Uterus (tissue), 4 donors: Measurements from ENCODE around the gene ZNRF2. TPM values are rescaled to one million over a fixed set of nuclear protein-coding genes. Genes with fewer than 3 reads are reported as not detected.

ENCODE experiments used
- DNase-seq, 2 donors: peaks; one replicate each; pipeline ENCODE4 v3.0.0-alpha.2; 2019 to 2020
- H3K27ac ChIP-seq, 2 donors: fragments of 200-600 bp; sonication (generic); 1 replicate in 1 of 2; 2 replicates in 1 of 2; pipeline ENCODE4 v1.5.1; 2016 to 2018
- H3K27me3 ChIP-seq, 2 donors: fragments of 200-600 bp; sonication (generic); one replicate each; pipeline ENCODE4 v1.5.1; 2018 to 2019; ENCODE audit warnings: control low read depth in 1 of 2
- H3K36me3 ChIP-seq, 2 donors: fragments of 200-600 bp; sonication (generic); one replicate each; pipeline ENCODE4 v1.5.1; 2019; ENCODE audit warnings: control low read depth in 1 of 2
- H3K4me1 ChIP-seq, 2 donors: fragments of 200-600 bp; sonication (generic); one replicate each; pipeline ENCODE4 v1.5.1; 2018 to 2019; ENCODE audit warnings: control low read depth in 1 of 2
- H3K4me3 ChIP-seq, 2 donors: fragments of 200-600 bp; sonication (generic); 1 replicate in 1 of 2; 2 replicates in 1 of 2; pipeline ENCODE4 v1.5.1; 2018 to 2019; ENCODE audit warnings: mild to moderate bottlenecking in 1 of 2
- H3K9me3 ChIP-seq, 2 donors: fragments of 200-600 bp; sonication (generic); one replicate each; pipeline ENCODE4 v1.5.1; 2019; ENCODE audit warnings: control low read depth in 1 of 2
- POLR2A ChIP-seq, 2 donors: fragments of 450-650 bp; IDR thresholded peaks; one replicate each; pipeline ENCODE4 v1.6.1; 2016; ENCODE audit warnings: antibody characterized with exemption in 2 of 2, mild to moderate bottlenecking in 1 of 2, moderate library complexity in 1 of 2
- intact Hi-C: fragments of 100-400 bp; cut with DNase I; formaldehyde crosslinking; loops from one replicate; pipeline ENCODE4 v1.15.1; 2023; ENCODE audit warnings: low total_unique reads
- total RNA-seq, 4 donors: library from RNA; depleted of rRNA in 3 of 4; stranded (reverse); fragments of >200 nt in 3 of 4; gene quantifications; one replicate each; pipeline versions ENCODE4 v1.1.0 to v1.2.4, GENCODE V29; 2014 to 2023
- TF ChIP-seq, protein P1 (sequence below), 4 experiments: fragments of 200-600 bp in 2 of 4; fragments of 450-650 bp in 2 of 4; sonication (generic) in 2 of 4; IDR thresholded peaks; one replicate each; pipeline ENCODE4 v1.5.1; 2016 to 2019; ENCODE audit warnings: antibody characterized with exemption in 4 of 4, mild to moderate bottlenecking in 2 of 4, moderate library complexity in 1 of 4
- donor health status: DM: yes; HTN: yes; CAD: no.

Gene ZNRF2
- total RNA-seq, 4 donors from 2014 or later = 22.0 to 40.6 (median 27.3) TPM

DNA sequence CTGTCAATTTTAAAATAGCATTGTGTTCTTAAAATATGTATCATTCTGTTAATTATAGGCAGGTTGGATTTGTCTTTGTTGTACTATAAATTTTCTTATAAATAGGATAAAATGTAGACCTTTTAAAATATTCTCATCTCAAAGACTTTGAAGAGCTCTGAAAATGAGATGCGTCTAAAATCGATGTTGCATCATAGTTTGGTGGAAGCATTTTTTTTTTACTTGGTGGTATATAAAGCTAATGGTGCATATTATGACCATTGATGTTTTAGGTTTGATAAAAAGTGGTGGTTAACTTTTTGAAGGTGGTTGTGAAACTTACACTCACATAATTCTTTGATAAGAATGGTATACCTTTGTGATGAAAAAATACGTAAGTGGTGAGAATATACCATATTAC, 69.1 kb downstream of the ZNRF2 start:
- peaks cover 1 to 12% of the 10 kb centered on the region in 2 donors for H3K4me1 ChIP-seq

DNA sequence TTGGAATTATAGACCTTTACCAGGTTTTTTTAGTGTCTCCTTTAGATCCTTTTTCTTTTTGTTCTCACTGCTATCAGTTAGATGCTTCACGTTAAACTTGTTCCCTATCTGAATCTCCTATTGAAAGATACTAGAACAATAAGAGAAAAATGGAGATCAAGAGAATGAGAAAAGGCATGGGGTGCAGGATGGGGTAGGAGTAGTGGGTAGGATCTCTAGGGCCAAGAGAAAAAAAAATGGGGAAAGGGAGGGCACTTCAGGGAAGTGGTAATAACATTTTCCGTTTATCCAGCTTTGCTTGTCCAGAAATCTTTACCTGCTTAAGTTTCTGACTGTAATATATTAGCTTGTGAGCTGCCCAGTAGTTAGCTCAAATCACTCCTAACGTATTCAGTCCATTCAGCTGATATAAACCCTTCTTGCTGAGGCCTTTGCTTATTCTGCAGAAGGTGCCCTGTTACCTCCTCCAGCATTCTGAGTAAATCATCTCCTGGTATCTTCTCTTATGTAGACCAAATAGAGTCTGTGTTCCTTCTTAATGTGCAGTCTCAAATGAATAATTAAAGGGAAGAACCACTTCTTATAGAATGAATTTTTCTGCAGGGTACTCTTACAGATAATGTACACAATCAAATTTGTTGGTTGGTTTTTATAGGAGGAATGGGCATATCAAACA, 69.7 kb downstream of the ZNRF2 start:
- Histone ChIP-seq H3K4me3 (no peak overlapping the region), H3K36me3 (no peaks in the 10 kb centered on the region), H3K4me1 (peaks cover 0 to 7% of the 10 kb centered on the region in 2 donors), H3K9me3 (no peaks in the 10 kb centered on the region), H3K27me3 (no peaks in the 10 kb centered on the region), H3K27ac (no peak overlapping the region)
- intact Hi-C loops = no loop called here
- TF ChIP-seq, protein P1, sequence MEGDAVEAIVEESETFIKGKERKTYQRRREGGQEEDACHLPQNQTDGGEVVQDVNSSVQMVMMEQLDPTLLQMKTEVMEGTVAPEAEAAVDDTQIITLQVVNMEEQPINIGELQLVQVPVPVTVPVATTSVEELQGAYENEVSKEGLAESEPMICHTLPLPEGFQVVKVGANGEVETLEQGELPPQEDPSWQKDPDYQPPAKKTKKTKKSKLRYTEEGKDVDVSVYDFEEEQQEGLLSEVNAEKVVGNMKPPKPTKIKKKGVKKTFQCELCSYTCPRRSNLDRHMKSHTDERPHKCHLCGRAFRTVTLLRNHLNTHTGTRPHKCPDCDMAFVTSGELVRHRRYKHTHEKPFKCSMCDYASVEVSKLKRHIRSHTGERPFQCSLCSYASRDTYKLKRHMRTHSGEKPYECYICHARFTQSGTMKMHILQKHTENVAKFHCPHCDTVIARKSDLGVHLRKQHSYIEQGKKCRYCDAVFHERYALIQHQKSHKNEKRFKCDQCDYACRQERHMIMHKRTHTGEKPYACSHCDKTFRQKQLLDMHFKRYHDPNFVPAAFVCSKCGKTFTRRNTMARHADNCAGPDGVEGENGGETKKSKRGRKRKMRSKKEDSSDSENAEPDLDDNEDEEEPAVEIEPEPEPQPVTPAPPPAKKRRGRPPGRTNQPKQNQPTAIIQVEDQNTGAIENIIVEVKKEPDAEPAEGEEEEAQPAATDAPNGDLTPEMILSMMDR (IDR thresholded peaks at IDR 0.05) = no peak
- TF ChIP-seq POLR2A (IDR thresholded peaks at IDR 0.05) = no peak
- DNase-seq = no peak

More for the DNA sequence above, 69.1 kb downstream of the ZNRF2 start:
- H3K27ac ChIP-seq = no peak overlapping the region
- H3K4me3 ChIP-seq = no peak overlapping the region
- H3K27me3 ChIP-seq = no peaks in the 10 kb centered on the region
- H3K36me3 ChIP-seq = no peaks in the 10 kb centered on the region
- intact Hi-C loops = no loop called here
- H3K9me3 ChIP-seq = no peaks in the 10 kb centered on the region
- TF ChIP-seq, protein P1 (IDR thresholded peaks at IDR 0.05) = no peak
- TF ChIP-seq POLR2A (IDR thresholded peaks at IDR 0.05) = no peak
- no peak for DNase-seq

DNA sequence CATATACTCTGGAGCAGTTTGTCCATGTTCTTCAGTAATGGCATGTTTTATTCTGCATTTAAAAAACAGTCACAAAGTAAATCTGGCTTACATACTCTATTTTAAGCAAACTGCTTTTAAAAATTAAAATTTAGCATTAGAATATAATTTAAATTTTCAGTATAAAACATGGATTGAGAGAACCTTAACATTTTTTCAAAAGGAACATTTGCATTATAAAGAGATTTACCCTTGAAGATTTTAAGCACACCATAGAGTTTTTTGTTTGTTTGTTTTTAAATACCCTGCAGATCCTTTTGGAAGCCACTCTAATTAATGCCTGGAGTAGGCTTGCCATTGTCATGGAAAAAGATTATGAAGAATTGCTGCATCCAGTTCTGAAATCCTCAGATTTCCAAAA, 70.4 kb downstream of the ZNRF2 start:
- Histone ChIP-seq H3K27me3 (no peaks in the 10 kb centered on the region), H3K4me1 (peaks cover 0 to 7% of the 10 kb centered on the region in 2 donors), H3K36me3 (no peaks in the 10 kb centered on the region), H3K9me3 (no peaks in the 10 kb centered on the region), H3K4me3 (no peak overlapping the region), H3K27ac (no peak overlapping the region)
- TF ChIP-seq, protein P1 (IDR thresholded peaks at IDR 0.05) = no peak
- no peak for TF ChIP-seq POLR2A (IDR thresholded peaks at IDR 0.05)
- intact Hi-C loops = no loop called here
- no peak for DNase-seq

DNA sequence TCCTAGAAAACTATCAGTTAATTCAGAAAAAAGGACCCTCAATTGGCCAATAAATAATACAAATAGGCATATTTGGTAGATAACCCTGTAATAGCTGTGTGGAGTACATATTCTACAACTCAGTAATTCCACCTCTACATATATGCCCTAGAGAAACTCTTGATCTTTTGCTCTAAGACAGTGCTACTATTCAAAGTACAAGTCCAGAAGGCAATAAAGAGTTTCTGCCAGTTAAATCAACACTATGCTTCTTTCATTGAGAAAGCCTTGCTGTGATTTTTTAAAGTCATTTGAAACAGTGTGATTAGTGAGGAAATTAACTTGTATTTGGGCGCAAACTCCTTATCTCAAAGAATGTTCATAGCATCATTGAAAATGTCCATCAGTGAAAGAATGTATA, 75.6 kb downstream of the ZNRF2 start:
- TF ChIP-seq, protein P1 (IDR thresholded peaks at IDR 0.05) = no peak
- TF ChIP-seq POLR2A (IDR thresholded peaks at IDR 0.05) = no peak

DNA sequence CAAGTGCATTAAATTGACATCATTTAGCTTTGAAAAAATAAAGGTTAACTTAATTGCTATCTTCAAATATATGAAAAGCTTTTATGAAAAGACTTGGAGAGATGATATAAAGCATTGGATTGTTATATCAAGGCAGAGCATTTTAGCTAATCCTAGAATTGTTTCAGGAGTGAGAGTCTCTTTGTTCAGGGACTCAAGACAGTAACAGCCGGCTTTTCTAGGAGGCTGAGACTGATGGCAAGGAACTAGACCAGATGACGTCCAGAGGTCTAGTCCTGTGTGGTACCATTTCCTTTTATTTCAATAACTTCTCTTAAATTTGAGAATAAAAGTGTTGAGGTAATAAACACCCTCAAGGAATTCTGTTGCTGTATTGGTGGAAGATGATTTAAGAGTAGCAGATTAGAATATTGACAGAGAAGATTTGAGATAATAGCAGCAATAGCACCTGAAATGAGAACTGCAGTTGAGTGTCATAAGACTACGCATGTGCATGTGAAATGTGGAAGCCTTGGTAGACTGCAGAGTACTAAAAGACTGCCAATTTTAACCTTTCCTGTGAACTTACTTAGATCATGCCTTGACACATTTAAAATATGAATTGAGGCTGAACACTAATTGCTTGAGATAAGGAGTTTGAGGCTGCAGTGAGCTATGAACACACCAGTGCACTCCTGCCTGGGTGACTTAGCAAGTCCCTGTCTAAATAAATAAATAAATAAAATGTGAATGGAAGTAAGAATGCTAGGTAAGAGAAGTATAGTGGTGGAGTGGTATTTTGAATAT, 79.6 kb downstream of the ZNRF2 start:
- no peak for DNase-seq
- TF ChIP-seq, protein P1 (IDR thresholded peaks at IDR 0.05) = no peak
- TF ChIP-seq POLR2A (IDR thresholded peaks at IDR 0.05) = no peak
- Histone ChIP-seq H3K4me1 (no peaks in the 10 kb centered on the region), H3K9me3 (no peaks in the 10 kb centered on the region), H3K36me3 (no peaks in the 10 kb centered on the region), H3K27ac (no peak overlapping the region), H3K4me3 (no peak overlapping the region), H3K27me3 (no peaks in the 10 kb centered on the region)
- intact Hi-C loops = no loop called here

More for the DNA sequence above, 75.6 kb downstream of the ZNRF2 start:
- H3K36me3 ChIP-seq = no peaks in the 10 kb centered on the region
- H3K27ac ChIP-seq = no peak overlapping the region
- no peak overlapping the region for H3K4me3 ChIP-seq
- intact Hi-C loops = no loop called here
- H3K9me3 ChIP-seq = no peaks in the 10 kb centered on the region
- H3K4me1 ChIP-seq = no peaks in the 10 kb centered on the region
- H3K27me3 ChIP-seq = no peaks in the 10 kb centered on the region
- no peak for DNase-seq
